HG03103 (cell line): ENCODE measurements around the gene ALG5.

Experiments used
- ATAC-seq: cut with Tn5 transposase; IDR thresholded peaks from one replicate; pipeline ENCODE4 v1.9.1; 2021; ENCODE audit warnings: low read depth; ENCODE audit not compliant: unreplicated experiment

The ALG5 gene

GRCh38 chr13:36918246-36919131 is 80.7 kb downstream of the ALG5 start:
- no peak for ATAC-seq

GRCh38 chr13:36917311-36917710 is 81.8 kb downstream of the ALG5 start:
- no peak for ATAC-seq

- no peak for ATAC-seq
Observed at GRCh38 chr13:36915896-36916640, 83.1 kb downstream of the ALG5 start.

- ATAC-seq, result no peak
Observed at GRCh38 chr13:36915106-36915505, 84.0 kb downstream of the ALG5 start.

- ATAC-seq, result no peak
Observed at GRCh38 chr13:36914648-36915047, 84.5 kb downstream of the ALG5 start.

GRCh38 chr13:36913463-36913862 is 85.7 kb downstream of the ALG5 start:
- no peak for ATAC-seq

GRCh38 chr13:36912973-36913372 is 86.2 kb downstream of the ALG5 start:
- no peak for ATAC-seq

- no peak for ATAC-seq
Observed at GRCh38 chr13:36912369-36912768, 86.8 kb downstream of the ALG5 start.

GRCh38 chr13:36910545-36910944 is 88.6 kb downstream of the ALG5 start:
- ATAC-seq, result no peak

- ATAC-seq, result no peak
Observed at GRCh38 chr13:36907821-36908220, 91.3 kb downstream of the ALG5 start.

GRCh38 chr13:36907266-36907665 is 91.9 kb downstream of the ALG5 start:
- no peak for ATAC-seq

GRCh38 chr13:36905944-36906343 is 93.2 kb downstream of the ALG5 start:
- ATAC-seq, result no peak

GRCh38 chr13:36903925-36904595 is 95.1 kb downstream of the ALG5 start:
- ATAC-seq, result no peak
